MCF 10A (cell line): ENCODE measurements around the gene RAPGEF5. TPM values are rescaled to one million over a fixed set of nuclear protein-coding genes. Genes with fewer than 3 reads are reported as not detected.

Experiments
- BruUV-seq: library from RNA; stranded (reverse); fragments of 400-500 nt; replicated peaks from 2 replicates; lab custom pipeline; 2021; lab: Mats Ljungman, UMichigan
- CTCF ChIA-PET: fragments of 300-600 bp; sonication (Branson Sonifier 250); formaldehyde crosslinking; extraction: SDS; loops from one replicate; lab custom pipeline; 2021; ENCODE audit warnings: antibody characterized with exemption, inconsistent platforms; lab: Yijun Ruan, JAX
- POLR2A ChIA-PET: fragments of 300-600, 350-650 bp; sonication (Branson Sonifier 250); formaldehyde crosslinking; extraction: SDS; loops from one replicate; lab custom pipeline; 2020; ENCODE audit warnings: antibody characterized with exemption, inconsistent platforms; lab: Yijun Ruan, JAX
- DNase-seq: peaks from one replicate; pipeline ENCODE4 v3.0.0-alpha.2; 2018; ENCODE audit not compliant: unreplicated experiment
- H3K27ac Mint-ChIP-seq: one replicate; pipeline ENCODE4 v1.8.0; 2022; ENCODE audit warnings: mild to moderate bottlenecking, low read depth, mixed read lengths; ENCODE audit not compliant: unreplicated experiment
- H3K27me3 Mint-ChIP-seq: one replicate; pipeline ENCODE4 v1.8.0; 2022; ENCODE audit warnings: mixed read lengths; ENCODE audit not compliant: insufficient read depth, unreplicated experiment
- H3K36me3 Mint-ChIP-seq: one replicate; pipeline ENCODE4 v1.8.0; 2022; ENCODE audit warnings: mild to moderate bottlenecking, moderate library complexity, mixed read lengths; ENCODE audit not compliant: insufficient read depth, unreplicated experiment
- H3K4me1 Mint-ChIP-seq: one replicate; pipeline ENCODE4 v1.8.0; 2022; ENCODE audit warnings: mixed read lengths; ENCODE audit not compliant: insufficient read depth, unreplicated experiment
- H3K4me3 Mint-ChIP-seq: one replicate; pipeline ENCODE4 v1.8.0; 2022; ENCODE audit warnings: mild to moderate bottlenecking, moderate library complexity, mixed read lengths; ENCODE audit not compliant: unreplicated experiment
- H3K9me3 Mint-ChIP-seq: one replicate; pipeline ENCODE4 v1.8.0; 2022; ENCODE audit warnings: mixed read lengths; ENCODE audit not compliant: unreplicated experiment
- CTCF ChIP-seq: fragments of 200-600 bp; IDR thresholded peaks from one replicate; pipeline ENCODE4 v1.8.0; 2022; ENCODE audit warnings: antibody characterized with exemption, mild to moderate bottlenecking; ENCODE audit not compliant: unreplicated experiment
- intact Hi-C: fragments of 100-400 bp; cut with micrococcal nuclease; formaldehyde crosslinking; loops from 2 replicates; pipeline ENCODE4 v1.14.1; 2022
- total RNA-seq: library from RNA; stranded (reverse); gene quantifications from 2 replicates; pipeline ENCODE4 v1.2.3, GENCODE V29; 2022

RAPGEF5 gene
- total RNA-seq, 1 experiment from 2014 or later = 1.9 TPM

GRCh38 chr7:22325671-22326070, 31.3 kb downstream of the RAPGEF5 start:
- CTCF ChIA-PET = interaction anchor here (0.7 to 1.0 kb wide), 2 partner anchors 8 to 9 kb away, joined by 3 read pairs; no protein-coding TSS in a partner anchor
- H3K27ac Mint-ChIP-seq = no peak overlapping the region
- H3K9me3 Mint-ChIP-seq = no peaks in the 10 kb centered on the region
- H3K4me3 Mint-ChIP-seq = no peak overlapping the region
- no peak for TF ChIP-seq CTCF
- H3K27me3 Mint-ChIP-seq = no peaks in the 10 kb centered on the region
- no peak for DNase-seq
- no TSS peak for BruUV-seq
- intact Hi-C loops = no loop called here
- POLR2A ChIA-PET = interaction anchor here (0.6 kb wide), 1 partner anchor 899 kb away, joined by 3 read pairs; no protein-coding TSS in a partner anchor
- H3K36me3 Mint-ChIP-seq = no peaks in the 10 kb centered on the region
- H3K4me1 Mint-ChIP-seq = no peaks in the 10 kb centered on the region

GRCh38 chr7:22323714-22324113, 33.2 kb downstream of the RAPGEF5 start:
- no peak for TF ChIP-seq CTCF
- POLR2A ChIA-PET = no interaction called here
- H3K4me3 Mint-ChIP-seq = no peak overlapping the region
- H3K4me1 Mint-ChIP-seq = no peaks in the 10 kb centered on the region
- DNase-seq = no peak
- CTCF ChIA-PET = no interaction called here
- H3K9me3 Mint-ChIP-seq = no peaks in the 10 kb centered on the region
- no peak overlapping the region for H3K27ac Mint-ChIP-seq
- intact Hi-C loops = no loop called here
- BruUV-seq = no TSS peak
- H3K27me3 Mint-ChIP-seq = no peaks in the 10 kb centered on the region
- H3K36me3 Mint-ChIP-seq = no peaks in the 10 kb centered on the region

- no peaks in the 10 kb centered on the region for H3K4me1 Mint-ChIP-seq
- no peak overlapping the region for H3K4me3 Mint-ChIP-seq
- BruUV-seq = no TSS peak
- ChIA-PET POLR2A (no interaction called here), CTCF (interaction anchor here (0.6 to 1.2 kb wide), 3 partner anchors 12 to 217 kb away, joined by 3 read pairs; no protein-coding TSS in a partner anchor)
- no peak overlapping the region for H3K27ac Mint-ChIP-seq
- intact Hi-C loops = no loop called here
- no peaks in the 10 kb centered on the region for H3K27me3 Mint-ChIP-seq
- H3K9me3 Mint-ChIP-seq = no peaks in the 10 kb centered on the region
- no peak for TF ChIP-seq CTCF
- no peaks in the 10 kb centered on the region for H3K36me3 Mint-ChIP-seq
- no peak for DNase-seq
Measured at GRCh38 chr7:22320416-22320815, 36.5 kb downstream of the RAPGEF5 start.

- Mint-ChIP-seq H3K4me1 (no peaks in the 10 kb centered on the region), H3K4me3 (no peak overlapping the region), H3K27me3 (no peaks in the 10 kb centered on the region), H3K27ac (no peak overlapping the region), H3K9me3 (no peaks in the 10 kb centered on the region), H3K36me3 (no peaks in the 10 kb centered on the region)
- no peak for TF ChIP-seq CTCF
- DNase-seq = no peak
- ChIA-PET POLR2A (interaction anchor here (0.6 kb wide), 1 partner anchor 12 kb away, joined by 4 read pairs; no protein-coding TSS in a partner anchor), CTCF (interaction anchor here (0.6 to 1.4 kb wide), 7 partner anchors 11 to 216 kb away, joined by 3 to 10 read pairs (median 3); no protein-coding TSS in a partner anchor)
- intact Hi-C loops = no loop called here
- BruUV-seq = no TSS peak
Measured at GRCh38 chr7:22319424-22320403, 37.2 kb downstream of the RAPGEF5 start.
